ENCODE data around the gene ATP11A.

ATP11A gene

DNA sequence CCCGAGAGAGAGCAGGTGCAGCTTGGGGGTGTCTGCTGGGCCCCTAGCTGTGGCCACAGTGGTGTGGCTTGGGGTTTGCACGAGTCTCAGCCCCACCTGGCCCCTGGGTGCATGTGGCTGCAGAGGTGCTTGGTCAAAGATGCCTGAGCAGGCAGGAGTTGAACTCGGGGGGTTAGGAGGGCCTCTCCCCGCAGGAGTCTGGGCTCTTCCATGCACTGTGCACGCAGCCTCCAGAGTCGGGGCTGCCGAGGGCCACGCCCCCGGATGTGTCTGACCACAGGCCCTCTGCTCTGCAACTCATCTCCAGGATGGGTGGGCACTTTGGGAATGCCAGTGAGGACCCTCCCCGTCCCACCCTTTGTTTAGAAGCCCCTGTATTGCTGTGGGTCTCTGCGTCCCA is 187.7 kb downstream of the ATP11A start:
- TF ChIP-seq, protein P1, sequence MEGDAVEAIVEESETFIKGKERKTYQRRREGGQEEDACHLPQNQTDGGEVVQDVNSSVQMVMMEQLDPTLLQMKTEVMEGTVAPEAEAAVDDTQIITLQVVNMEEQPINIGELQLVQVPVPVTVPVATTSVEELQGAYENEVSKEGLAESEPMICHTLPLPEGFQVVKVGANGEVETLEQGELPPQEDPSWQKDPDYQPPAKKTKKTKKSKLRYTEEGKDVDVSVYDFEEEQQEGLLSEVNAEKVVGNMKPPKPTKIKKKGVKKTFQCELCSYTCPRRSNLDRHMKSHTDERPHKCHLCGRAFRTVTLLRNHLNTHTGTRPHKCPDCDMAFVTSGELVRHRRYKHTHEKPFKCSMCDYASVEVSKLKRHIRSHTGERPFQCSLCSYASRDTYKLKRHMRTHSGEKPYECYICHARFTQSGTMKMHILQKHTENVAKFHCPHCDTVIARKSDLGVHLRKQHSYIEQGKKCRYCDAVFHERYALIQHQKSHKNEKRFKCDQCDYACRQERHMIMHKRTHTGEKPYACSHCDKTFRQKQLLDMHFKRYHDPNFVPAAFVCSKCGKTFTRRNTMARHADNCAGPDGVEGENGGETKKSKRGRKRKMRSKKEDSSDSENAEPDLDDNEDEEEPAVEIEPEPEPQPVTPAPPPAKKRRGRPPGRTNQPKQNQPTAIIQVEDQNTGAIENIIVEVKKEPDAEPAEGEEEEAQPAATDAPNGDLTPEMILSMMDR (IDR thresholded peaks at IDR 0.05; ENCODE audit: insufficient read depth, low read length, missing control alignments): no peak
- POLR2A ChIA-PET: no interaction called here
- DNase-seq (ENCODE audit: low read depth, low spot score): no peak
- H3K4me3 ChIP-seq (ENCODE audit: low read depth, low read length): no peak overlapping the region
- CTCF ChIA-PET: interaction anchor here (5.0 kb wide), 2 partner anchors 237 to 261 kb away, joined by 51 to 67 read pairs; no protein-coding TSS in a partner anchor

DNA sequence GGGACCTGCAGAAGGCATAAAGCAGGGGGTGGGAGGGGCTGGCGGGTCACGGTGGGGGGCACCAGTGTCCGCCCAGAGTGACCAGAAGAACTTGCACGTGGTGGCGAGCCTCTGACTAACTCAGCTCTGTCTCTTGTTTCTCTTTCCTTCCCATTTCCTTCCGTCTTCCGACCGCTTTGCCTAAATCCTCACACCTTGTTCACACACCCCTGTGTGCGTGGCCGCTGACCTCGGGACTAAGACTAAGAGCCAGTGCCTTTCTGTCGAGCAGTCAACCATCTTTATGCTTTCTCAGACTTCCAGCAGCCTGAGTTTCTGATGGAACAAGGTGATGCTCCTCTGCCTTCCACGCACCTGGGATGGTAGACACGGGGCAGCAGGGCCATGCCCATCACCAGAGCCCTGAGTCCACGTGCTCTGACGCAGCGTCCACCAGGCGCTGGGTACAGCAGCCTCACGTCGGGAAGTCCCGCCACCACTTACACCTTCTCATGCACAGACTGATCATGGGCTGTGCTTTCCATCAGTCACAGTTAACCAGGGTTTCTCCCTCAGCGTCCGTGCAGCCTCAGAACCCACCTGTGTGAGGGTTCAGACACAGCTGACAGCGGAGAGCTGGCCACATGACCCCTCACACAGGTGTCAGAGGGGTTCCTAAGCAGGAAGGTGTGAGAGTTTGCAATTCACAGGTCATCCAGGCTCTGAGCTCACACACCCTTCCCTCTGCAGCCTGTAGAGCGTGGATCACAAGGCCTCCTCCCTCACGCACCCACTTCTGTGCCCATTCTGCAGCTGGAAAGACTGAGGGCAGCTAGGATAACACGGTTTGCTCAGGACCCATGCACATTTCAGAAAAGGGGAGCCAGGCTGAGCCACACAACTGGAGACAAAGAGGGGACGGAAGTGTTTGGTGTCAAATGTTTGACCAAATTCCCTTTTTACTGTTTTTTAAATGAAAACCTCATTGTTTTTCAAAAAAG is 188.4 kb downstream of the ATP11A start:
- no peak overlapping the region for H3K4me3 ChIP-seq (ENCODE audit: low read depth, low read length)
- CTCF ChIA-PET: interaction anchor here (1.0 to 5.0 kb wide), 6 partner anchors 9 to 271 kb away, joined by 3 to 67 read pairs (median 4); no protein-coding TSS in a partner anchor
- TF ChIP-seq, protein P1 (IDR thresholded peaks at IDR 0.05; ENCODE audit: insufficient read depth, low read length, missing control alignments): no peak
- POLR2A ChIA-PET: no interaction called here
- DNase-seq (ENCODE audit: low read depth, low spot score): no peak

DNA sequence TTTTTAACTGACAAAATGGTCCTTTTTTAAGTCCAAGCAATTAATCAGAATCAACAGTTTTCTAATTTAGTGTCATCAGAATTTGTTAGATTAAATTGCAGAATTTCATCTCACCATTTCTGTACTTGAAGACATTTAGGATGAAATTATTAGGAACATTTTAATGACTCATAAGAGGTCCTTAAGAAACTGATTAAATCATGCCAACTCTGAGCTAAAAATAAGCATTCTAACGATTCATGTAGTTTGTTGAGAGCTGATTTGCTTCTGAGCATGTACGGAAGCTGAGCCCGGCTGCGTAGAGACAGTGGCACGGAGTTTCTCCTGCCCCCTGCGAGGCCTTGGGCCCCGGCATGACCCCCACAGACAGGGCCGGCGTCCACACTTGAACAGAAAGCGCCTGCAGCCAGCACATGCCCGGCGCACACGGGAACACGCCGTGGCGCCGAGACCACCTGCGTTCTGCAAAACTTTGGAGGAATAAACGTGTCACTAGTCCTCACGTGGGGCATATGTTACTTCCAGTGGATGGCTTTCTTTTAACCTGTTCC is 189.5 kb downstream of the ATP11A start:
- peak; percentile 16 for DNase-seq (ENCODE audit: low read depth, low spot score)
- H3K4me3 ChIP-seq (ENCODE audit: low read depth, low read length): no peak overlapping the region
- POLR2A ChIA-PET: no interaction called here
- TF ChIP-seq, protein P1 (IDR thresholded peaks at IDR 0.05; ENCODE audit: insufficient read depth, low read length, missing control alignments): no peak
- CTCF ChIA-PET: interaction anchor here (1.0 to 1.3 kb wide), 4 partner anchors 10 to 272 kb away, joined by 3 to 4 read pairs (median 3); no protein-coding TSS in a partner anchor

DNA sequence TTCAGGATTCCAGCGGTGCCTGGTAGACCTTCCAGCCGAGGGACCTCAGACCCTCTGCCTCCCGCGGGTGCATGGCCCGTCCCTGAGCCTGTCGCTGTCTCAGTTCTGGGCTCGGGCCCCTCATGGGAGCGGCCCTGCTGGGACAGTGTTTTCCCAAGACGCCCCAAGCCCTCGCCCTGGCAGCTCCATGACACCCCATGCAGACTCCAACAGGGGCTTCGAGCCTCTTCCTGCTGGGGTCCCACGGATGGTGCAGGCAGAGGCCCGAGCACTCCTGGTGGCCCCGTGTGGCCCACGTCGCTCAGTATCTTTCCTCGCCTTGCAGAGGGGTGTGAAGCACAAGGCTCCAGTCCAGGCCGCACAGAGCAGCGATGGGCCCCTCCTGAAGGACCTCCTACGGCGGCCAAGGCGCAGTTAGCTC is 190.4 kb downstream of the ATP11A start:
- CTCF ChIA-PET: no interaction called here
- no peak for DNase-seq (ENCODE audit: low read depth, low spot score)
- TF ChIP-seq, protein P1 (IDR thresholded peaks at IDR 0.05; ENCODE audit: insufficient read depth, low read length, missing control alignments): no peak
- no peak overlapping the region for H3K4me3 ChIP-seq (ENCODE audit: low read depth, low read length)
- POLR2A ChIA-PET: no interaction called here

DNA sequence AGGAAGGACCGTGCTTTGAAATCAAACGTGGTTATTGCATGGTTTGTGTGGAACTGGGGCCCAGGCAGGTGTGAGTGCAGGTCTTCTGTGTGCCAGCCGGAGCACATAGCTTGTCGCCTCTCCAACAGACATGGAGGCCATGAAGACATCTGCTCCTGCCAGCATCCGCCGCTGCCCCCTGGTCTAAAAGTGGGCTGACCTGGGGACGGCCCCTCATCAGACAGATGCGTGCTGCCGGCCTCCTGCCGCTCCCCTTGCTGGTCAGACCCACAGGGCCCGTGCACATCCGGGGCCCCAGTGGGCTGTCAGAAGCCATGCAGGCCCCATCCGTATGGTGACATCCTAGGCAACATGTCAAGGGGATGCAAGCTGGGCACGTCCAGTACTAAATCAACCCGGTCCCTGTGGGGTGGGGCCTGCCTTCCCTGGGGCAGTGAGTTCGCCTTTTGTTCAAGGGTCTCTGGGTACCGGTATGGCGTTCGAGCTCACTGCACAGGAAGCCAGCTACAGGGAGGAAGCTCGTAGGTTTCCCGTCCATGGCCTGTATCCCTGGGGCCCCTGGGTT is 191.2 kb downstream of the ATP11A start:
- POLR2A ChIA-PET: no interaction called here
- CTCF ChIA-PET: interaction anchor here (1.2 kb wide), 1 partner anchor 241 kb away, joined by 3 read pairs; no protein-coding TSS in a partner anchor
- TF ChIP-seq, protein P1 (IDR thresholded peaks at IDR 0.05; ENCODE audit: insufficient read depth, low read length, missing control alignments): no peak

More for the DNA sequence above, 191.2 kb downstream of the ATP11A start:
- no peak overlapping the region for H3K4me3 ChIP-seq (ENCODE audit: low read depth, low read length)
- DNase-seq (ENCODE audit: low read depth, low spot score): no peak

Data from AG04449 (cell line).